Measurements from ENCODE around the gene DPP10.
"Not testable (repeated sequence)": the region's sequence is repeated elsewhere in the genome, so short reads cannot be mapped to it uniquely, and the experiment has no call there.

The DPP10 gene

GRCh38 chr2:115083711-115084110 lies 641.3 kb downstream of the DPP10 start:
- Histone ChIP-seq H3K4me3 (ENCODE audit: low read length) (no peak overlapping the region), H3K27me3 (replicated peaks; ENCODE audit: control insufficient read depth, insufficient read depth, low read length) (no peaks in the 10 kb centered on the region), H3K9me3 (ENCODE audit: control insufficient read depth, low read length) (no peaks in the 10 kb centered on the region), H3K4me1 (ENCODE audit: control insufficient read depth, insufficient read depth, low read length) (no peaks in the 10 kb centered on the region), H3K36me3 (ENCODE audit: control insufficient read depth, insufficient read depth, low read length, severe bottlenecking) (no peaks in the 10 kb centered on the region), H3K9ac (ENCODE audit: low read length) (no peak overlapping the region)
- DNase-seq (ENCODE audit: low read depth): no peak

- H3K9ac ChIP-seq (ENCODE audit: low read length): no peak overlapping the region
- DNase-seq (ENCODE audit: low read depth): no peak
- H3K4me1 ChIP-seq (ENCODE audit: control insufficient read depth, insufficient read depth, low read length): no peaks in the 10 kb centered on the region
- H3K9me3 ChIP-seq (ENCODE audit: control insufficient read depth, low read length): no peaks in the 10 kb centered on the region
- no peaks in the 10 kb centered on the region for H3K27me3 ChIP-seq (replicated peaks; ENCODE audit: control insufficient read depth, insufficient read depth, low read length)
- H3K4me3 ChIP-seq (ENCODE audit: low read length): no peak overlapping the region
- H3K36me3 ChIP-seq (ENCODE audit: control insufficient read depth, insufficient read depth, low read length, severe bottlenecking): no peaks in the 10 kb centered on the region
Measured at GRCh38 chr2:115084446-115084845, 642.0 kb downstream of the DPP10 start.

- H3K4me1 ChIP-seq (ENCODE audit: control insufficient read depth, insufficient read depth, low read length); H3K36me3 ChIP-seq (ENCODE audit: control insufficient read depth, insufficient read depth, low read length, severe bottlenecking); H3K9me3 ChIP-seq (ENCODE audit: control insufficient read depth, low read length); H3K27me3 ChIP-seq (replicated peaks; ENCODE audit: control insufficient read depth, insufficient read depth, low read length); DNase-seq (ENCODE audit: low read depth); H3K4me3 ChIP-seq (ENCODE audit: low read length); H3K9ac ChIP-seq (ENCODE audit: low read length): not testable (repeated sequence)
Measured at GRCh38 chr2:115086051-115086620, 643.7 kb downstream of the DPP10 start.

GRCh38 chr2:115094441-115094840 lies 652.0 kb downstream of the DPP10 start:
- no peak for DNase-seq (ENCODE audit: low read depth)
- Histone ChIP-seq H3K9me3 (ENCODE audit: control insufficient read depth, low read length) (peaks cover 8% of the 10 kb centered on the region), H3K27me3 (replicated peaks; ENCODE audit: control insufficient read depth, insufficient read depth, low read length) (no peaks in the 10 kb centered on the region), H3K9ac (ENCODE audit: low read length) (no peak overlapping the region), H3K36me3 (ENCODE audit: control insufficient read depth, insufficient read depth, low read length, severe bottlenecking) (no peaks in the 10 kb centered on the region), H3K4me3 (ENCODE audit: low read length) (no peak overlapping the region), H3K4me1 (ENCODE audit: control insufficient read depth, insufficient read depth, low read length) (no peaks in the 10 kb centered on the region)

GRCh38 chr2:115105966-115106365 lies 663.5 kb downstream of the DPP10 start:
- no peaks in the 10 kb centered on the region for H3K36me3 ChIP-seq (ENCODE audit: control insufficient read depth, insufficient read depth, low read length, severe bottlenecking)
- no peaks in the 10 kb centered on the region for H3K9me3 ChIP-seq (ENCODE audit: control insufficient read depth, low read length)
- no peak overlapping the region for H3K9ac ChIP-seq (ENCODE audit: low read length)
- no peaks in the 10 kb centered on the region for H3K4me1 ChIP-seq (ENCODE audit: control insufficient read depth, insufficient read depth, low read length)
- H3K27me3 ChIP-seq (replicated peaks; ENCODE audit: control insufficient read depth, insufficient read depth, low read length): no peaks in the 10 kb centered on the region
- no peak overlapping the region for H3K4me3 ChIP-seq (ENCODE audit: low read length)
- no peak for DNase-seq (ENCODE audit: low read depth)

- Histone ChIP-seq H3K27me3 (replicated peaks; ENCODE audit: control insufficient read depth, insufficient read depth, low read length) (no peaks in the 10 kb centered on the region), H3K4me3 (ENCODE audit: low read length) (no peak overlapping the region)
- no peak for DNase-seq (ENCODE audit: low read depth)
Measured at GRCh38 chr2:115115135-115115534, 672.7 kb downstream of the DPP10 start.

GRCh38 chr2:115118306-115118705 lies 675.9 kb downstream of the DPP10 start:
- no peaks in the 10 kb centered on the region for H3K4me1 ChIP-seq (ENCODE audit: control insufficient read depth, insufficient read depth, low read length)
- H3K36me3 ChIP-seq (ENCODE audit: control insufficient read depth, insufficient read depth, low read length, severe bottlenecking): no peaks in the 10 kb centered on the region
- H3K4me3 ChIP-seq (ENCODE audit: low read length): no peak overlapping the region
- no peak overlapping the region for H3K9ac ChIP-seq (ENCODE audit: low read length)
- H3K27me3 ChIP-seq (replicated peaks; ENCODE audit: control insufficient read depth, insufficient read depth, low read length): no peaks in the 10 kb centered on the region
- H3K9me3 ChIP-seq (ENCODE audit: control insufficient read depth, low read length): no peaks in the 10 kb centered on the region
- DNase-seq (ENCODE audit: low read depth): no peak

More at GRCh38 chr2:115115135-115115534, 672.7 kb downstream of the DPP10 start:
- H3K36me3 ChIP-seq (ENCODE audit: control insufficient read depth, insufficient read depth, low read length, severe bottlenecking): no peaks in the 10 kb centered on the region
- no peaks in the 10 kb centered on the region for H3K9me3 ChIP-seq (ENCODE audit: control insufficient read depth, low read length)
- H3K9ac ChIP-seq (ENCODE audit: low read length): no peak overlapping the region
- H3K4me1 ChIP-seq (ENCODE audit: control insufficient read depth, insufficient read depth, low read length): no peaks in the 10 kb centered on the region

GRCh38 chr2:115119086-115119485 lies 676.6 kb downstream of the DPP10 start:
- no peaks in the 10 kb centered on the region for H3K9me3 ChIP-seq (ENCODE audit: control insufficient read depth, low read length)
- no peaks in the 10 kb centered on the region for H3K4me1 ChIP-seq (ENCODE audit: control insufficient read depth, insufficient read depth, low read length)
- H3K4me3 ChIP-seq (ENCODE audit: low read length): no peak overlapping the region
- no peak for DNase-seq (ENCODE audit: low read depth)
- no peak overlapping the region for H3K9ac ChIP-seq (ENCODE audit: low read length)
- H3K36me3 ChIP-seq (ENCODE audit: control insufficient read depth, insufficient read depth, low read length, severe bottlenecking): no peaks in the 10 kb centered on the region
- no peaks in the 10 kb centered on the region for H3K27me3 ChIP-seq (replicated peaks; ENCODE audit: control insufficient read depth, insufficient read depth, low read length)

- Histone ChIP-seq H3K36me3 (ENCODE audit: control insufficient read depth, insufficient read depth, low read length, severe bottlenecking) (no peaks in the 10 kb centered on the region), H3K27me3 (replicated peaks; ENCODE audit: control insufficient read depth, insufficient read depth, low read length) (no peaks in the 10 kb centered on the region), H3K9ac (ENCODE audit: low read length) (no peak overlapping the region), H3K4me1 (ENCODE audit: control insufficient read depth, insufficient read depth, low read length) (no peaks in the 10 kb centered on the region), H3K4me3 (ENCODE audit: low read length) (no peak overlapping the region), H3K9me3 (ENCODE audit: control insufficient read depth, low read length) (no peaks in the 10 kb centered on the region)
- DNase-seq (ENCODE audit: low read depth): no peak
Measured at GRCh38 chr2:115122701-115123100, 680.3 kb downstream of the DPP10 start.

- H3K36me3 ChIP-seq (ENCODE audit: control insufficient read depth, insufficient read depth, low read length, severe bottlenecking): no peaks in the 10 kb centered on the region
- no peak overlapping the region for H3K4me3 ChIP-seq (ENCODE audit: low read length)
- no peak overlapping the region for H3K9ac ChIP-seq (ENCODE audit: low read length)
- no peak for DNase-seq (ENCODE audit: low read depth)
- H3K9me3 ChIP-seq (ENCODE audit: control insufficient read depth, low read length): no peaks in the 10 kb centered on the region
- no peaks in the 10 kb centered on the region for H3K4me1 ChIP-seq (ENCODE audit: control insufficient read depth, insufficient read depth, low read length)
- no peaks in the 10 kb centered on the region for H3K27me3 ChIP-seq (replicated peaks; ENCODE audit: control insufficient read depth, insufficient read depth, low read length)
Measured at GRCh38 chr2:115124817-115125216, 682.4 kb downstream of the DPP10 start.

GRCh38 chr2:115129536-115129935 lies 687.1 kb downstream of the DPP10 start:
- Histone ChIP-seq H3K4me1 (ENCODE audit: control insufficient read depth, insufficient read depth, low read length) (no peaks in the 10 kb centered on the region), H3K9me3 (ENCODE audit: control insufficient read depth, low read length) (no peaks in the 10 kb centered on the region), H3K4me3 (ENCODE audit: low read length) (no peak overlapping the region), H3K9ac (ENCODE audit: low read length) (no peak overlapping the region), H3K36me3 (ENCODE audit: control insufficient read depth, insufficient read depth, low read length, severe bottlenecking) (no peaks in the 10 kb centered on the region), H3K27me3 (replicated peaks; ENCODE audit: control insufficient read depth, insufficient read depth, low read length) (no peaks in the 10 kb centered on the region)
- DNase-seq (ENCODE audit: low read depth): no peak

- H3K9ac ChIP-seq (ENCODE audit: low read length): no peak overlapping the region
- DNase-seq (ENCODE audit: low read depth): no peak
- H3K4me1 ChIP-seq (ENCODE audit: control insufficient read depth, insufficient read depth, low read length): no peaks in the 10 kb centered on the region
- peaks cover 30% of the 10 kb centered on the region for H3K27me3 ChIP-seq (replicated peaks; ENCODE audit: control insufficient read depth, insufficient read depth, low read length)
- H3K9me3 ChIP-seq (ENCODE audit: control insufficient read depth, low read length): peaks cover 3% of the 10 kb centered on the region
- H3K4me3 ChIP-seq (ENCODE audit: low read length): no peak overlapping the region
- no peaks in the 10 kb centered on the region for H3K36me3 ChIP-seq (ENCODE audit: control insufficient read depth, insufficient read depth, low read length, severe bottlenecking)
Measured at GRCh38 chr2:115160531-115161080, 718.2 kb downstream of the DPP10 start.
